HG03571 (cell line): ENCODE results near the gene RAPGEF5.

Experiments
- ATAC-seq: cut with Tn5 transposase; IDR thresholded peaks from one replicate; pipeline ENCODE4 v1.9.1; 2021; ENCODE audit not compliant: unreplicated experiment

Gene RAPGEF5

GRCh38 chr7:22129166-22129565 lies 227.8 kb downstream of the RAPGEF5 start:
- no peak for ATAC-seq

DNA sequence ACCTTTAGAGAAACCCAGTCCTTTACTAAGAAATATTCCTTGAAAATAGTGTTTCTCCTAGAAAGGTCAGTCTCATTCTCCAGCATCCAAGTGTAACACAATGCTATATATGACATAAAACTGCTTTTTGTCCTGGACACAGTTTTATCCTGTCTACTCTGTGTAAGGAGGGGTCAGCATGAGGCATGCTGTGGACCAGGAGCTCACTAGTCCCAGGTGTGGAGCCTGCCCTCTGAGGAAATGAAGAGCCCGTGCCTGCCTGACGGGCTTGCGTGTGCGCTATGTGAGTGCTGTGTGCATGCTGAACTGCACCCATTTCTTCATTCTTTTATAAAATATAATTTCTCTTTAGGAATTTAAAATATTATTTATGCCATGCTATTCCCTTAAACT lies 228.4 kb downstream of the RAPGEF5 start:
- no peak for ATAC-seq

GRCh38 chr7:22127835-22128527 lies 229.0 kb downstream of the RAPGEF5 start:
- ATAC-seq: no peak

DNA sequence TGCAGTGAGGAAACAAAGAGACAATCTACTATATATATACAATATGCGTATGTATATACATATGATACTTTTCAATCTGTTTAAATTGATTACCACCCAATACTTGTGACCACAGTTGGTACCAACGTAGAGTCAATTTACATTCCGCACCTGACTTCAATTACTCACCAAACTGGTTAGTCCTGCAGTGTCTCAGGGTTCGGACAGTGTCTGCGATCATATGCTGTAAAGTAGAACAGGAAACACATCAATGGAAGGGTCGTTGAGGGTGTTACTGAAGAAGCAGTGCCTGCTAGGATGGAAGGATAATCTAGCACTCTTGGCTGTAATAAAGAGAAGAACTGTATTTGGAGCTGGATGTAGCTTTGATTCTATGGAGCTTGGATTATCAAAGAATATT lies 231.5 kb downstream of the RAPGEF5 start:
- no peak for ATAC-seq

DNA sequence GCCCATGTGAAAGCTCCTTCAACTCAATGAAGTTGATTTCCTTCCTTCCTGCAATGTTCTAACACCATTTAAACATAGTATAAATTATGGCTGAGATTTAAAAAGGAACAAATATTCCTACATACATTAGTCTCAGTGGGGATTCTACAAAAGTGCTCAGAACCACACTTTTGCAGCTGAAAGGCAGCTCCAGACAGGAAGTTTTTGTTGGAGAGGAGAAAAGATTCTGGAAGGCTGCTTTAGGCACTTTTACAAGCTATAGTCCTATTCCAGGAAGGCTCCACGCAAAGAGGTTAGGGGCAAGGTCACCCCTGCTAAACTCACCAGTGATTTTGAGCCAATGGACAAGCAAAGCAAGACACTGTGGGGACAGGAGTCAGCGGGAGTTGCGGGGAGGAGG lies 232.0 kb downstream of the RAPGEF5 start:
- ATAC-seq: no peak

DNA sequence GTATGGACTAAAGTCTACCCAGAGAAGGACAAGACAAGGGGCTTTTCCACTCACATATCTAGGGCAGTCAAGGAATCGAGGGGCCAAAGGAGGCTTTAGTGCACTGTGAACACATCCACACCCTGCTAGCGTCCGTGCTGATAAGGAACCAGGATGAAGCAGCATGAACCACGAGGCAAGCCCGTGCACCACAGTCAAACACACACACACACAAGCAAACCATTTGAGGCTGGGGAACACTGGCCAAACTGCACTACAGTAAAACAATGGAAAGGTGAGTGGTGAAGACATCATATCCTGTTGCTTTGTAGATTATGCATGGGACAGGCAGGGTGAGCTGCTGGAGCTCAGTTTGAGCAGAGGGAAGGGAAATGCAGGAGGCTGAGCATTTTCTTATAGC lies 233.8 kb downstream of the RAPGEF5 start:
- no peak for ATAC-seq

DNA sequence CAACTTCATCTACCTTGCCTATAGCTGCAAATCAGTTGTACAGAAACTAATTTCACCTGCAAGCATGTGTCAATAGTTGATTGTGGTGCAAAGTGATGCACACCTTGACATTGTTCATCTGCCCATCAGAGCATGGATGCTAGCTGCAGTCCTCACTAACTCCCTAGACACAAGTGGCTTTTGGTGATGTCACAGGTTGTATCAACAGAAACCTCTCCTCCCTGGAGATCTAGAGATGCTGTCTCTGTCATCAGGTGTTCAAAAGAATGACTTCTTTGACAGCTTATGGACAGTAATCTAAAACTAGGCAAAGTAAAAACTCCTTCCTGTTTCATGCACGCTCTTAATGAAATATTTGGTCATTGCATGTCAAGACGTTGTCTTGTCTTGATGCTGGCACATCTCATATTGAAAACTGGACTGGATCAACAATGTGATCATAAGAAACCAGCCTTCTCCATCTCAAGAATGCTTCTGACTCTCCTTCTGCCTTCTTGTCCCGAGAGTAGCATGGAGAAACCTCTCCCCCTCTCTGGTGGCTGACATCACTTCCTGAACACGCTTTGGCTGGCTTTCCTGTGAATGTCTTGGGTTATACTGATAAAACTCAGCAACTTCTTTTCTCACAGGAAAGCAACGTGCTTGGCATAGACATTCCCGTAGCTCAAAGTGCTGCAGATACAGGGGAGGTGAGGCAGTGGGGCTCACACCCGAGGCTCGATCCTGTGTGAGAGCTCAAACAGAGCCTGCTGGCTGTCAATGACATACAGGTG lies 235.1 kb downstream of the RAPGEF5 start:
- no peak for ATAC-seq

GRCh38 chr7:22120391-22121053 lies 236.4 kb downstream of the RAPGEF5 start:
- ATAC-seq: no peak

DNA sequence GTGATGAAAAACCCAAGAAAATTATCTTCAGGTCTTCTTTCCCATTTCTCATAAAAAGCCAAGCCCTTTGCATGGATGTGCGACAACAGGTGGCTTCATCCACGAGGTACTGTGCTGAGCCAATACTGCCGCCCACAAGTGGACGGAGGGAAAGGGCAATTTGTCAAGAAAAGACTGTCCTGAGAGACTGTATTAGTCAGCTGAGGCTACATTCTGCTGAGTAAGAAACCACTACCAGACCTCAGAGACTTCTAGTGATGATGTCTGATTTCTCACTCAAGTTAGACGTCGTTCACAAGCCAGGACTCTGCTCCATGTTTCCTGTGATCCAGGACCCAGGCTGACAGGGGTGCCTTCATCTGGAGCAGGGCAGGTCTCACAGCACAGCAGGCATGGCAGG lies 239.7 kb downstream of the RAPGEF5 start:
- no peak for ATAC-seq

GRCh38 chr7:22116451-22117030 lies 240.4 kb downstream of the RAPGEF5 start:
- ATAC-seq: no peak

DNA sequence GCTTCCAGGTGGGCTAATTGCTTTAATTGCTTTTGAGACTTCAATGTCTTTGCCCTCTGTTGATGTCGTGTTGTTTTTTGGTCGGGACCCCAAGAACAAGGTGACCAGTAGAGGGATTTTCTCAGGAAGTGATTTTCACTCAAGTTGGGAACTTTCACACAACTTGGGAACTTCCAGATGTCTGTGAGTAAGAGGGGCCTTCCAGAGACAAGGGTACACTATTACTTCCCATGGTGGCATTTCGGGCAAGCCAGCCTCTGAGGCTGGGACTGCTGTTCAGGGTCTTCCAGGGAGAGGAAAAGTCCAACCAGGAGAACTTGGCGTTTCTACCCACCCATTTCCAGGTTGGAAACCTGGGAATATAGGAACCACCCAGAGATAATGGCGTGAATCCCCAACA lies 241.3 kb downstream of the RAPGEF5 start:
- ATAC-seq: no peak

DNA sequence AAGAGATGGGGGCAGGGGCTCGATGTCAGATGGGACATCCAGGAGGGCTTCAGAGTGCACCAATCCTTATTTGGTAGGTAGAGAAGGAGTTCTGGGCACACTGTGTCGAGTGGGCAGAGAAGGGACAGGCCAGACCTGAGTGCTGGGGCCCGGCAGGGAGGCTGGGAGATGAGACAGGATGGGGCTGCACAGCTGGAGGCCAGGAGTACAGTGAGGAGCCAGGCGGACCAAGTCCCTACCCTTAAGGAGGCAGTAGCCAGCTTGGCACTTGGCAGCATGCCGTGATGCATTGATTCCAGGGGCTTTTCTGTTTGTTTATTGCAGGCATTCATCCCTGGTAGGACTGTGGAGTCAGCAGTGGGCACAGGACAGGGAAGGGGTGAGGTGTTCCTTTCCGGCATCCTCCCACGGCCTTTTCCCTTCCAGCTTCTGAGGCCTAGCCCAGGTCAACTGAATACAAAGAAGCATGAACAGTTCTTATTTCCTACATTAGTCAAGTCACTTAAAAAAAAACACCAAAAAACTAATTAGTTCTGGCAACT lies 242.4 kb downstream of the RAPGEF5 start:
- no peak for ATAC-seq

GRCh38 chr7:22113041-22113440 lies 243.9 kb downstream of the RAPGEF5 start:
- ATAC-seq: no peak

DNA sequence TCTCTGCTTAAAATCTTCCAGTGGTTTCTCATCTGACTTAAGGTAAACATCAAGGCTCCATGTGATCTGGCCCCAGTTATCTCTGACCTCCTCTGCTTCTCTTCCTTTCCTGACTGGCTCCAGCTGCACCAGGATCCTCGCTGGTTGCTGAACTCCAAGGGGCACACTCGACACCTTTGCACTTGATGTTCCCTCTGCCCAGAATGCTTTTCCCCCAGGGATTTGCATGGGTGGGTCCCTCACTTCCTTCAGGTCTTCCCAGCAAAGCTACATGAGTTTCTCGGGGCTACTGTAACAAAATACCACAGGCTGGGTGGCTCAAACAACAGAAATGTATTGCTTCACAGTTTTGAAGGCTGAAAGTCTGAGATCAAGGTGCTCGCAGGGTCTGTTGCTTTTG lies 245.3 kb downstream of the RAPGEF5 start:
- ATAC-seq: no peak

GRCh38 chr7:22110881-22111280 lies 246.1 kb downstream of the RAPGEF5 start:
- ATAC-seq: no peak

DNA sequence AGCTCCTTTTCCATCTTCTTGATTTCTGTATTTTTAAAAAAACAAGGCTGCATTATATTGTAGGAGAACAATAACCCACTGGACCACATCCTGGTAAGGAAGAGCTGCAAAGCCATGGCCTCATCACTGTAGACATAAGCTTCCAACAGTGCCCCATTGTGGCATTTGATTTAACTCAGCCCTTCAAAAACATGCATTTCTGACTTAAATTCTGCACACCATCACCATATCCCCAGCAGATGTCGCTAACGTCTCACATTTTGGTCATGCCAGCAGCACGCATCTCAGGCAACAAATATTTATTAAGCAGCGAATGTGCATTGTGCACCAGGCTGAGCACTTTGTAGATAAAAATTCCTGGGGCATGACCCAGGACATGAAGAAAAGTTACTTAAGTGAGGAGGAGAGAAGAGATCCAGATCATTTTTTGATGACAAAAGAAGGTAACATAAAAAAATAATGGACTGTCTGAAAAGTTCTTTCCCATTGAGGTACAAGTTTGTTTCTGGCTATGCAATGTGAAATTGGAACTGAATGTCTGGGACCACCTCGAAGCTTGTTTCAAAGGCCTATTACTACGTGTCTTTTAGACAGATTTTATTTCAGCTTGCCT lies 246.6 kb downstream of the RAPGEF5 start:
- peak; percentile 85 for ATAC-seq

- no peak for ATAC-seq
These were observed 247.2 kb downstream of the RAPGEF5 start for GRCh38 chr7:22109761-22110160.

DNA sequence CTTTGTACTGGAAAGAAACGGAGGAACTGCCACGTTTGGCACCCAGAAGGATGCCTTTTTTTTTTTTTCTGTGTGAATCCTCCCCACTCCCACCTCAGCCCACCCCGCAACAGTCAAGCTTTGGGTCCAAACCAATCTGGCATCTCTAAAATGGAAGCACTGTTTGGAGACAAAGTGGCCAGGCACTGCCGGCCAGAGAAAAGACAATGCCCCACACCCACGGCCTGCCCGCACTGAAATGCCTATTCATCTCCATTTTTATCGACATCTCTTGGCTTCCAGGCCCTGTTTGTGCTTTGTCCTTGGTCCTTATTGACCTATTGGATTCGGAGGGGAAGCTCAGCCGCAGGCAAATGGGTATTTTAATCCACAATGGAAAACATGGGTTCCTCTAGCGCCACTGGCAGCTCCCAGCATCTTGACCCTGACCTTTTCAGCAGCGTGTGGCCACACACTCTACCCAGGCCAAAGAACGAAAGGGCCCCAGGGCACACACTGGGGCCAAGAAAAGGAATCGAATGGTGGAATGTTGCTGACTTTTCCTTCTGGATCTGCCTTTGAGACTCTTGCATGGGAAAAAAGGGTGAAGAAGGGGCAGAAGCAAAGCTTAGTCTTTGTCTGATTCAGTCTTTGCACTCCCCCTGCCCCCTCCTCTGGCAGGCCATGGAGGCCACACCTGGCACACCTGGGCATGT lies 248.7 kb downstream of the RAPGEF5 start:
- no peak for ATAC-seq

DNA sequence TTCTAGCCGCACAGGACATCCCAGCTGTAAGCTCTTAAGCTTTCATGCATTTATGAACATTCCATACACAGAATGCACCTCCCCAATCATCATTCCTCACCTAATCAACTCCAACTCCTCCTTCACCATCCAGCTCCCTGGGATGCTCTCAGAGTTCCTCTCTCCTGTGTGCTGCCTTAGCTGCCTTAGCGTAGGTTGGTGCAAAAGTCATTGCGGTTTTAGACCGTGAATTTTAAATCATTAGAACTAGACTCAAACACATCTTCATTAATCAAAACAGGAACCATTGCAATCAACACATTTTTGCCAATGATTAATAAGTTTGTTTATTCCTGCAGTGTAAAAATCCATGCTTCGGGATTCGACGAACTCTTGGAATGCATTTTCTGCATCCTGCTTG lies 251.4 kb downstream of the RAPGEF5 start:
- ATAC-seq: no peak
